HUDEP-2 (cell line): ENCODE results near the gene SSTR3.

Source experiments
- DNase-seq, 76 experiments: peaks; one replicate each; lab custom pipeline; 2025; ENCODE audit not compliant: unreplicated experiment in 76 of 76; lab: John Stamatoyannopoulos, UW

The SSTR3 gene

DNA sequence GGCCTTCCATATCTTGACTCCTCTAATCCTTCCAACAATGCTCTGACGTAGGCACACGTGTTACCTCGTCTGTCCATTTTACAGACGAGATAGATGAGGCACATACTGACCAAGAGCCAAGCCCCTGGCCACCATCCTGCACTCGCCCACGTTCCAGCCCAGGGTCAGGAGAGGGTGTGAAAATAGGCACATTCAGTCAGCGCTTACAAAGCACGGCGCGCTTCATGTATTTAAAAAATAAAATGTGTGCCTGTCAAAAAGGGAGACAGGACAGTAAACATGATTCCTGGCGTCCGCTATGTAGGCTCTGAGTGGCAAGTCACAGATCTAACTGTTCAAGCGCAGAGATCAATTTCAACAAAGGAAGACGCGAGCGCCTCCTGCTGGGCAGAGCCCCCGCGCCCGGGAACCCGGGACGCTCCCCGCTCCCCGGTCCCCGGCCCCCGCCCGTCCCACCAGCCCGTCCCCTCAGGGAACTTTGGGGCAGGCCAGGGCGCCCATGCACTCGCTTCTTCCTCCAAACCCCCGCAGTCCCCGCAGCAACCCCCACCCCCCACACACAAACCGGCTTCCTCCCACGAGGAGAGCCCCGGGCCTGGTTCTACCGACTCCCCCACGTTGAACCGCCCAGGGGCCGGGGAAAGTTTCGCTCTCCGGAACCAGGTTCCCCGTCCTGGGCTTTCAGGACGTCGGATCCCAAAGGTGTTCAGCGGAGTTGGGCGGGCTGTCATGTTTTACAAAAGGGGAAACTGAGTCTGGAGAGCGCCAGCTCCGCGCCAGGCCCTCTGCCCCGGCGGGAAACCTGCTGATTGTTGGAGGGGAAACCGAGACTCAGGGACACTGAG is 13.8 kb downstream of the SSTR3 start:
- DNase-seq = peak in 71 of 76 experiments; percentile 27 to 92 (median 77)

DNA sequence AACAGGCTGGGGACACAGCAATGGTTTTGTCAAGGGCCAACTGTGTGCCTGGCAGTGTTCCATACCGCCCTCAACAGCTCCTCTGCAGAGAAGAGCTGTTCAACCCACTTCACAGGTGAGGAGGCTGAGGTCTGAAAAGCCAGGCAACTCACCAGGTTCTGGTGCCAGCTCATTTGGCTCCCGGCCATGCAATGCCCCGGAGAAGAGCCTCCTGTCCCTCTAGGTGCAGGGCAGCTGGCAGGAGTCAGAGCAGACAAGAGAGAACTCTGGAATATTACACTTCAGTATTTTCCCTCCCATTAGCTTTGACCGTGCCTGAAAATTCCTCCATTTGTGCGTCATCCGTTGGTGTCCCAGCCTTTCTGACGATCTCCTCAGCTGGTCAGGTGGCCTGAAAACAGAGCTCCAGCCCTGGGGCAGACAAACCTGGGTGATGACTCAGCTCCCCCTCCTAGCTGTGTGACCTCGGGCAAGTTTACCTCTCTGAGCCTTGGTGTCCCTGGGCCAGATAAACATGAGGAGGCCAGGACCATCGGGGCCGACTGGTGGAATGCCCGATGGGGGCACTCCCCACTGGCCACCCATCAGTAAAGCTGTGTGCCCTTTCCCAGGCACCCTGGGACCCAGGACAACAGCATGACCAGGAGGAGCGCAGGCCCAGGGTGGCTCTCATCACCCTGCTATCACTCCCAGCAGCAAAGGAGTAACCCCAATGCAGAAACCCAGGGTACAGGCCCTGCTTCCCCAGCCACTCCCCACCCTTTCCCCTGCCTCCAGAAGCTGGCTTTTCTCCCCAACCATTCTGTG is 14.6 kb downstream of the SSTR3 start:
- peak in 14 of 76 experiments; percentile 6 to 44 (median 22) for DNase-seq

DNA sequence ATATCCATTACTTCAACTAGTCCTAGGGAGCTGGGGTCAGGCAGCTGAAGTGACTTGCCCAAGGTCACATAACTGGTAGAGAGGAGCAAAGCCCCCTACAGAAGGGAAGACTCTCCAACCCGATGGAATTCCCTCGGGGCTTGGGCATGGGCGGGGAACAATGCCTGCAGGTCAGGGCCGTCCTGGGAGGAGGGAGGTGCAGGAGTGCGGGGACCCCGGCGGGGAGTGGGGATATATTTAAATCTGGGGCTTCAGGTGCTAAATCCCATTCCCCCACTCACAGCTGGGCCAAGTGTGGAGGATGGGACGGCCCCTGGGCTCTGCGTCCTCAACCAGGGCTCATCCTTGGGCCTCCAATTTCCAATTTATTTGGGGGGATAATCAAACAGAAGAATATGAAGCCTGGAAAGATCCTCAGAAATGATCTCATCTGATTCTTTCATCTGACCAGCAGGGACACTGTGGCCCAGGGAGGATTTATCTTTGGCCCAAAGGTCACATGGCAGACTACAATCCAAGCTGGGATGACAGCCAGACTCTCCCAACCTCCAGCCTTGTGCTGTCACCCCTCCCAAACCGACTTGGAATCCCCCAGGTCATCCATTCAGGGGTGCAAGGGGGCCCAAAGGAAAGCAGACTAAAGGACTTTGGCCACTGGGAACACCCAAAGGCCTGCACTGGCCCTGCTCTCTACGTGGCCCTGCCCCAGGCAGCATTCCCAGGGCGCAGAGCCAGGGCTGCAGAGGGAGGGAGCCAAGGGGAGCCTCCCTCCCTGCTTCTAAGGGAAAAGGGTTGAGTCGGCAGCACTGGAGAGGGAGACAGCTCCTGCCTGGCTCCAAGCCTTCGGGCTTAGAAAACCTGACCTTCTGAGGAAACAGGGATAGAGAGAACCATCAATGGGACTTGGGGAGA is 15.5 kb downstream of the SSTR3 start:
- DNase-seq = no peak

DNA sequence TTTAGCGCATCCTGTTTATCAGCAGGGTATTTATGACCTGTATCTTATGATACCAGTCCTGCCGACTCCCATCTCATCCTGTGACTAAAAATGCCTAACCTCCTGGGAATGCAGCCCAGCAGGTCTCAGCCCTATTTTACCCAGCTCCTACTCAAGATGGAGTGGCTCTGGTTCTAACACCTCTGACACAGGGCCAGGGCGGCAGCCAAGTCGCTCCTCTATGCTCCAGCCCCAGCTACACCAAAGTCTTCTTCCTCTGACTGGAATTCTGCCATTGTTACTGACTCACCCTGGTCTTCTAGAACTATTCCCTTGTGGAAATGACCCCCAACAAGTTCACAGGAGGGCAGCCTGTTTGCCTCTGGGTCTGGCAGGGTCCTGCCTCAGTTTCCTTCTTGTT is 16.4 kb downstream of the SSTR3 start:
- DNase-seq = no peak

DNA sequence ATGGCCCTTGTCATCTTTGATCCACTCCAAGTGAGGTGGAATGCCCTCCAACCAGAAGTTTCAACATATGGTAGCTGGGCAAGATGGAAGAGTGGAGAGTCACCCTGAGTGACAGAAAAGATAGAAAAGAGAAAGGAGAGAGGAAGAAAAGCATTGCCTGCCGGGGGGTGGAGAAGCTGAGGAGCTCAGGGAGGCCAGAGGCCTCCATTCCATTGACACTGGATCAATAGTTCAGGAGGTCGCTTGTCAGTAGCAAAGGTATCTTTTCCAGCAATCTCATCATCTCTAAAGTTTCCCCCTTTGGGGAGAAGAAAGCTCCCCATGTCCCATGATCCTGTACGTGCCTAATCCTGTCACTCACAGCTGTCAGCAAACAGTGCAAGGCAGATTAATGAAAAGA is 17.5 kb downstream of the SSTR3 start:
- DNase-seq = no peak

DNA sequence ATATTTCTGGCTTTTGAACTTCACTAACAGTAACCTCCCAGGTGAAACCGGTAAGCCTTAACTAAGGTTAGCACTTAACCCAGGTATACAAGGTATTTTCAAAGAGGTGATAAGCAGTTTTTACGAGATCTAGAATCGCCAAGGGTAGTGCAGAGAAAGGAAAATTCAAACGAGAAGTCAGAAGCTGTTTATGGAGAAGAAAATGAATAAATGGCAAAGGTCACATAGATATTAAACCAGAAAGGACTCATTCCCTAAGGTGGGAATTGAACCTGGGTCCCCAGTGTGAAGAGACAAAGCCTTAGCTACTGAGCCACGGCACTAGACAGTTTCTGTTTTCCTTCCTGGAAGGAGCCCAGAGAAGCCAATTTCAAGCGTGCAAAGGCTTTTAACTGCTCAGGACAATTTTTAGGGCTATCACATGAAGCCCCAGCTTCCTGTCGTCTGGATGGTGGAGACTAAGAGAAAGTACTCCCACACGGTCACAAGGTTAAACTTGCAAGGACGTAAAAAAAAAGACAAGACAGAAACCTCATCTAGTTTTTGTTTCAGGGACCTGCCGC is 18.6 kb downstream of the SSTR3 start:
- peak in 1 of 76 experiments; percentile 28 for DNase-seq

DNA sequence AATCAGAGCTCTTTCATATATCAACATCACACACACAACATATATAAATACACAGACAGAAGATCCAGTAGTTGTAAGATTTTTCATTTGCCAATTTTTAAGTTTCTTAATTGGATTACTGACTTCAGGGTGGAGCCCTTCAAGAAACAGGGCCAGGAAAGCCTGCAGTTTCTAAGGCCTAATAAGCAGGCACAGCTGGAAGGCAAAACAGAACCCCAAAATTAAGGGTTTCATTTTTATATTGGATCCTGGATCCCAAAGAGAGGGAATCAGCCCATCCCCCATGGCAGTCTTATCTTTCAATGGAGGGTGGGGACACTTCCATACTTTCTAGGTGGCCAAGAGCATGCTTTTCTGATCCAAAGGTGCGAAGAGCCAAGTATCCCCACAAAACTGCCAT is 19.5 kb downstream of the SSTR3 start:
- DNase-seq = no peak

DNA sequence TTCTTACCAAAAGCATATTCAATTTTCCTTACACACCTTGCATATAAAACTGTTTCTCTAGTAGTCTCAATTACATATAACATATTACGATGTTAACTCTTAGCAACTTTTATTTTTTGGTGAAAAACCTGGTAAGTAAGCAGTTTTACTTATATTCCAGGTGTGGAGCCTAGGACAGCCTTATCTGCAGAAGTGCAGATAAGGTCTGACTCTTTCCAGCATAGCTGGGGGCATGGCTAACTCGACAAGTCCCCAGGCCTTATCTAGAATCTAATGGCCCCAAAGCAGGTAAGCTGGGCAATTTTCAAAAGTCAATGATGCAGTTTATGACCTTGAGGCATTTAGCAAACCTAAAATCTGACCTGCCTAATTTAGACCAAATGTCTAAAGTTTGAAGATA is 20.1 kb downstream of the SSTR3 start:
- no peak for DNase-seq

DNA sequence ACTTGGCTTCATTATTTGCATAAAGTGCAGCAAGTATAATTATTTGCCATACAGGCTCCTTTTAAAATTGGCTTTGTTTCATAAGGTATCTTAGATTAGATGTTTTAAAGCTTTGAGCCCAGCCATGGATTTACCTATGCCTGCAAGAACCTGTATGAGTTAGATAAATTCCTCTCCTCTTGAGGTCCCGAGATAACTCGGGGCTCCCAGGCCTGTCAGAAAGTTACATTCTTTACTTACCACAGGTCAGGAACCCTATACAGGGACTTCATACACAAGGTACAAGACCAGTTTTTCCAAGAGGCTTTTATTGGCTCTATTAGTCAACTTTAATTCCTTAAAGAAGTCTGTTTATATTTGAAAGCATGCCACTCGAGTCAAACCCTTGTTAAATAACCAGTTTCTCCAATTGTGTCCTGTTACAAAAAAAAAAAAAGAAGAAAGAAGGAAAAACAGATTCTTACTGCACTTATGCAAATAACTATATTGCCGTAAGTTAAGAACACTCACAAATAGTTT is 22.0 kb downstream of the SSTR3 start:
- no peak for DNase-seq

DNA sequence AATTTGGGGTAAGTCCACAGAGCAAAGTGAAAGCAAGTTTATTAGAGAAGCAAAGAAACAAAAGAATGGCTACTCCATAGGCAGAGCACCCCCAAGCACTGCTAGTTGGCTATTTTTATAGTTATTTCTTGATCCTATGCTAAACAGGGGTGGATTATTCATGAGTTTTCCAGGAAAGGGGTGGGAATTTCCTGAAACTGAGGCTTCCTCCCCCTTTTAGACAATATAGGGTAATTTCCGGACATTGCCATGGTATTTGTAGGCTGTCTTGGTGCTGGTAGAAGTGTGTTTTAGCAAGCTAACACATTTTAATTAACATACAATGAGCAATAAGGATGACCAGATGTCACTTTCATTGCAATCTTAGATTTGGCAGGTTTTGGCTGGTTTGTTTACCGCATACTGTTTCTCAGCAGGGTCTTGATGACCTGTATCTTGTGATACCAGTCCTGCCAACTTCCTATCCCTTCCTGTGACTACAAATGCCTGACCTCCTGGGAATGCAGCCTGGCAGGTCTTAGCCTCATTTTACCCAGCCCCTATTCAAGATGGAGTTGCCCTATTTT is 23.3 kb downstream of the SSTR3 start:
- no peak for DNase-seq

DNA sequence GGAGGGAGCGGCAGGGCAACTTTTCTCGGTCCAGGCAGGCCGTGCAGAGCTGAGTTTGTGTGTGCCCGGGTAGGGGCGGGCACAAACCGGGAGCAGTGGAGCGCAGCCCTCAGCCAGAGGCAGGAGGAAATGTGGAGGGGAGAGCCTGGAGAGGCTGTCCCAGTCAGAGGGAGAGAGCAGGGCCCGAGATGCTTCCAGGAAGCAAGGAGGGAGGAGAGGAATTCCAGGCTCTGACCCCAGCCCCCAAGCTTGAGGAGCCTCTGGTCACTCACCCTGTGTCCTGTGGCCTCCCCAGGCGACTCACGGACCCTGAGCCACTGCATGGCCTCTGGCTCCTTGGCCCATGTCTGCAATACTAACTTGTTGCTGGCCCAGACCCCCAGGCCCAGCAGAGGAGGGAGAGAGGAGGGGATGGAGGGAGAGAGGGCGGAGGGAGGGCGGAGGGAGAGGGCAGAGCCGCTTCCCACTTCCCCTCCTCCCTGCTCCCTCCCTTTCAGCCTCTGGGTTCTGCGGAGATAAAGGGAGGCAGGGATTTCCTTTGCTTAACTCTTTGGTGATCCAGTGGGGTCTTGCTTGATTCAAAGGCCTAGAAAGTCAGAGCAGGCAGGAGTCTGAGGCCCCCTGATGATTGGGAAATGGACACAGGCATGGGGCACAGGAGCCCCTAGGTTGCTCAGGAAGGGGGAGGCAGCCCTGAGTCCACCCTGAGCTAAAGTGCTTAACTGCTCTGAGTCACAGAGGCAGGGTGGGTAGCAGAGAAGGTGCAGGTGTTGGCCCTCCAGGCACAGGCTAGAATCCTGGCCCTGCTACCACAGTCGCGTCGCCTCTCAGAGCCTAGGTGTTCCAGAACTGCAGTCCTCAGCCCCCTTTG is 24.2 kb downstream of the SSTR3 start, which contains the start of gene C1QTNF6:
TSS of gene C1QTNF6 (minus strand) at position 357 of the 871 bp plus-strand sequence. CDS start at position 323, 34 bp downstream.
- no peak for DNase-seq

DNA sequence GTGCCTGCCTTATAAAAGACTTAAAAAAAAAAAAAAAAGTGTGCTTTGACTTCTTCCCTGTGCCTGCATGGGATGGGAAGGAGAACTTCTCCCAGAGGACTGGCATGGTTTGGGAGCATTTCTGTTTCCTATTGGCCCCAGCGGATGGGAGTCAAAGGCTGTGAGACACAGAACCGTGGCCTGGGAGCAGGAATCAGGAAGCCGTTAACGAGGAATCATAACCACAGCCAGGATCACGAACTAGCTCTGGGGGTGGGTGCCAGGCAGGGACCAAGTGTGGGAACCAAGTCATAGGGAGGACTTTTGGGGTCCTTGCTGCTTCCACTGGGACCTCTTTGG is 24.8 kb downstream of the SSTR3 start:
- DNase-seq = no peak

DNA sequence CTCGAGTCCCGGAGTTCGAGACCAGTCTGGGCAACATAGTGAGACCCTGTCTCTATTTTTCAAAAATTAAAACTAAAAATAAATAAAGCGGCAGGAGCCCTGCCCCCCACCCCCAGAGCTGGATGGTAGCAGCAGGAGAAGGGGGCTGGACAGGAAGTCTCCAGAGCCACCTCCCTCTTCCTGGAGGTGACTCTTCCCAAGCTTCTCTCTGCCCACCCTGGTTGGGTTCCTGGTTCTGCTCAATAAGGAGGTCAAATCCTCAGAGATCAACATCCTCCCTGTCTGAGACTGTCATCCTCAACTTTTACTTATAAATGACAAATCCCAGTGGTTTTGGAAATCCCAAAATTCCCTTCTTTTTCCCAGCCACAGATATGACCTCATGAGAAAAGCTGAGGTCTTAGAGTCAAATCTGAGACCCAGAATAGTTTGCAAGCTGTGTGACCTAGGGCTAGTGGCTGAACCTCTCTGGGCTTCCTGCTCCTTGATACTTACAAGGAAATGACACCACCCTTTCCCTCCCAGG is 25.2 kb downstream of the SSTR3 start:
- DNase-seq = no peak

DNA sequence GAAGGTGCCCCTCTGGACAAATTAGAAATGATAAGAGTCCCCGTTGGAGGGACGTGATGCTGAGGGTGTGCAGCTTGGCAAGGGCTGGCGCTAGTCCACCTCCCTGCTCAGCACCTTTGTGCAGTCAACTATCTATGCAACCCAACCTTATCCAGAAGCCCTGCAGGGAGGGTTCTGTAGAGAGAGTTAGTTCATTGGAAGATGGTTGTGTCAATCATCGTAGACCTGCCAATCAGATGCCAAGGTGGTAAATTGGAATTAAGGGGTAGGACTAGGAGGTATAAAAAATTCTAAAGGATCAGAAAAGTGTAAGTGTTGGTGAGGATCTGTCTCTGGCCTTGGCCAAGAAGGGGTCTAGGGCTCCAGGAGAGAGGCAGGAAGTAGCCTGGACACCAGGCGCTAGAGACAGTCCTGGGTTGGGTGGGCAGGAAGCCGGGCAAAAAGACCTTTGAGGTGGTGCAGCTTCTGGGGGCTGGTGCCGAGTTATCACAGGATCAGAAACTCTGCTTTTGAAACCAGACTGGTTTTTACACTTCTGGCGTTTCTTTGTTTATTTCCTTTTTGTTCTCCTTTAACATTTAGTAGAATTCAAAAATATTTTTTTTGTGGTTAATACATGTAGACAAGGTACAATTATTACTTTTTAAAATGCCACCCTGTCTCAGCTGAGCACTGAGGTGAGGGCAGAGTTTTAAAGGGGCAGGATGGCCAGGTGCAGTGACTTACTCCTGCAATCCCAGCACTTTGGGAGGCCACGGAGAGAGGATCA is 25.9 kb downstream of the SSTR3 start:
- DNase-seq = peak in 67 of 76 experiments; percentile 15 to 91 (median 60)

DNA sequence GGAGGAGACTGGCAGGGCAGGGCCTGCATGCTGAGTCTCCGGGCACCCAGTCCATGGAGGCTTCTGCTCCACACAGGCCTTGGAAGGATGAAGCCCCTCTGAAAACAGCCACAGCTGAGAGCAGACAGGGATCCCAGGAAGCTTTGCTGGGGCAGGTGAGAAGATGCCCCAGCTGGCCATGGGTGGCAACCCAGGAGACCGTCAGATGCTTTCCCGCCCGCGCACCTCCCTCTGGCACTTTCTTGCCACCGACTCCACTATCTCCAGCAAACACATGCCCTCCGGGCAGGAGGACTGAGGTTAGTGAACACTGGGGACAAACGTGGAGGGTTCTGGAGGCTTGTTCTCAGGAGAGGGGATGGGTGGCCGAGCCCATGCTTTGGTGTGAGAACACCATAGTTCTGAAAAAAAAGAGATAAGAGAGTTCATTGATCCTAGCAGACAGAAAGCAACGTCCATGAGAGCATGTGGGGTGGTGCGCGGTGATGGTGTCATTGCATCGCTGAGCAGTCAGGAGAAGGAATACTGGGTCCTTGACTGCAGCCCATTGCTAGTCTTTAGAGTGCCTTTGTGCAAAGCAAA is 26.5 kb downstream of the SSTR3 start:
- DNase-seq = peak in 56 of 76 experiments; percentile 9 to 69 (median 48)

DNA sequence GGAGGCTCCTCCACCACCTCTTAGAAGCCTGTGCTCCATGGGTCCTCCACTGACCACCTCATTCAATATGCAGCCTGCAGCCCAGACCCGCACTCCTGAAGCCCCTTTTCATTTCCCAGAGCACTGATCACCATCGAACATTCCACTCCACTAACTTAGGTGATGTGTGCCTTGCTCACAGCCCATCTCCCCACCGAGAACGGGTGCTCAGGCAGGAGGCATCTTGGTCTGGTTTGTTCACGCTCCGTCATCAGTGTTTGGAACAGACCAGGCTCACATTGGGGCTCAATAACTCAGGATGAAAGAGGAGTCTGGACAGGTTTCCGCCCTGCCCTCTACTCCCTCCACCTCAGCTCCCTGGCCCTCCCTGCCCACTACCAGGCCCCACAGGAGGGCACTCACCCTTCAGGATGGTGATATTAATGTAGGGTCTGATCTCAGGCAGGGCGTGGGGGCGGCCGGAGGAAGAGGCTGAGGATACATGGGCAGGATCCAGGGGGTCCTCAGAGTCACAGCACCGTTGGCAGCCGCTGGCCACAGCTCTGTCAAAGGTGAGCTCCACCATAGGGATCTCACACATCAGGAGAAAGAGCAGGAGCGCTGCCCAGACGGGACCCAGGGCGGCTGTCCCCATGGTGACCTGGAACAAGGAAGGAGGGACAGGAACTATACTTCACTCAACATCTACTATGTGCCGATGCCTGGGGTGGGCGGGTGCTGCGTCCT is 27.3 kb downstream of the SSTR3 start:
- no peak for DNase-seq

DNA sequence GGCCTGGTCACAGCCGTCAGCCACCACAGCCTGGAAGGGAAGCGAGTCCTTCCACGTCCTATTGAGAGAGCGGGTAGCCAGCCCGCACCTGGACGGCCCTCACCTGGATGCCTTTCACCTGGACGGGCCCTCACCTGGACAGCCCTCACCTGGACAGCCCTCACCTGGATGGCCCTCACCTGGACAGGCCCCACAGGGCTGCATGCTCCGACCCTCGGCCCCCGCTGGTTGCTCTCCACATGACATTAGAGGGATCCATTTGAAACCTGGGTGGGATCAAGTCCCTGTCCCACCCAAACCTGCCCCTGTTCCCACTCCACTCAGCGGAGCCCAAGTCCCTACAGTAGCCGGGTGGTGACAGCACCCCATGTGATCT is 27.9 kb downstream of the SSTR3 start:
- no peak for DNase-seq
